ENCODE measurements around the gene BACE2.
"Not testable (repeated sequence)": the region's sequence is repeated elsewhere in the genome, so short reads cannot be mapped to it uniquely, and the experiment has no call there.

The BACE2 gene

DNA sequence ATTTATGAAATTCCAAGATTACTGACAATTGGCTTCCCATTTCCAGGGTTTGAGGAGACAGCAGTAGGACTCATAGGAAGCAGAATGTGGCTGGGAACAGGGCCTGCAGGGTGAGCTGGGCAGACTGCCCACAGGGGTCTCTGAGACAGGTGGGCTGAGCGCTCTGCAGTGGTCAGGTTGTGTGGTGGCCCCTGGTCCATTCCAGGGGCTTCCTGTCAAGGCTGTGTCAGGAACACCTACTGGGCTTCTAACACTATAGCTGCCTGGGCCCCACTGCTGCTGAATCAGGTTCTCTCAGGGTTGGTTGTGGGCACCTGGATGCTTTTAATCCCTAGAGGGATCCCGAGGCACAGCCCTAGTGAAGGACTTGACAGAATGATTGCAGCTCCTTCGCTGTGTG is 72.1 kb downstream of the BACE2 start:
- no peak for DNase-seq (ENCODE audit: low read depth)

- DNase-seq (ENCODE audit: low read depth) = no peak
These were observed 73.4 kb downstream of the BACE2 start for GRCh38 chr21:41241341-41241740.

- no peak for DNase-seq (ENCODE audit: low read depth)
These were observed 74.4 kb downstream of the BACE2 start for GRCh38 chr21:41242238-41242829.

DNA sequence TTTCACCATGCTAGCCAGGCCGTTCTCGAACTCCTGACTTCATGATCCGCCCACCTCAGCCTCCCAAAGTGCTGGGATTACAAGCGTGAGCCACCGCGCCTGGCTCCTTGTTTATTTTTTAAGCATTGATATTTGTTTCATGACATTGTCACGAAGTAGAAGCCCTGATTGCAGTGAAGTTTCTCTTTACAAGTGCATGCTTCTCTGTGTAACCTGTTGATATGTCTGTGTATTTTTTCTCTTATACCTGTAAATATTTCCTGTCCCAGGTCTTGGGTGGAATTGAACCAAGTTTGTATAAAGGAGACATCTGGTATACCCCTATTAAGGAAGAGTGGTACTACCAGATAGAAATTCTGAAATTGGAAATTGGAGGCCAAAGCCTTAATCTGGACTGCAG is 75.1 kb downstream of the BACE2 start:
- DNase-seq (ENCODE audit: low read depth) = no peak

DNA sequence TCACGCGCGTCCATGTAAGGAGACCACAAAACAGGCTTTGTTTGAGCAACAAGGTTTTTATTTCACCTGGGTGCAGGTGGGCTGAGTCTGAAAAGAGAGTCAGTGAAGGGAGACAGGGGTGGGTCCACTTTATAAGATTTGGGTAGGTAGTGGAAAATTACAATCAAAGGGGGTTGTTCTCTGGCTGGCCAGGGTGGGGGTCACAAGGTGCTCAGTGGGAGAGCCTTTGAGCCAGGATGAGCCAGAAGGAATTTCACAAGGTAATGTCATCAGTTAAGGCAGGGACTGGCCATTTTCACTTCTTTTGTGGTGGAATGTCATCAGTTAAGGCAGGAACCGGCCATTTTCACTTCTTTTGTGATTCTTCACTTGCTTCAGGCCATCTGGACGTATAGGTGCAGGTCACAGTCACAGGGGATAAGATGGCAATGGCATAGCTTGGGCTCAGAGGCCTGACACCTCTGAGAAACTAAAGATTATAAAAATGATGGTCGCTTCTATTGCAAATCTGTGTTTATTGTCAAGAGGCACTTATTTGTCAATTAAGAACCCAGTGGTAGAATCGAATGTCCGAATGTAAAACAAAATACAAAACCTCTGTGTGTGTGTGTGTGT is 76.4 kb downstream of the BACE2 start:
- DNase-seq (ENCODE audit: low read depth) = not testable (repeated sequence)

DNA sequence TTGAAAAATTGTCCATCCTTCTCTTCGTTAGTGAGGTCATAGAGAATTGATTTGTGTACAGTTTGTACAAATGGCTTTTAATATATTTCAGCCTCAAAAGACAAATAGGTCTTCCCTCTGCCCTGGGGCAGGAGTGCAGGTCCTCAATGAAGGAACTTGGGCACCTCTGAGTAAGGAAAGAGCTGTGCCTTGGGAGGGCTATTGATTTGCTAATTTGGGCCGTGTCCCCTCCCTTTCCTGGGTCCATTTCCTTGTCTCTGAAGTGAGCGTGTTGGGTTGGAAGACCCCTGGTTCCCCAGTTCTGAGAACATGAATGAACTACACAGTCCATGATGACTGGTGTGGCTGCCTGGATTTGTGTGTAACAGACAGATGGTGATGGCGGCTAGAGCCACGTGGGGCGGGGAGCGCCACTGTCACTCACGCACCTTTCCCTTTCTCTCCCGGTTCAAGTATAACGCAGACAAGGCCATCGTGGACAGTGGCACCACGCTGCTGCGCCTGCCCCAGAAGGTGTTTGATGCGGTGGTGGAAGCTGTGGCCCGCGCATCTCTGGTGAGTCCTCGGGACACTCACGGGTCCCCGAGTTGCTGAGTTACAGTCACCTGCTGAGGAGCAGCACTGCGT is 77.7 kb downstream of the BACE2 start:
- DNase-seq (ENCODE audit: low read depth) = no peak

GRCh38 chr21:41246808-41247207 is 78.8 kb downstream of the BACE2 start:
- no peak for DNase-seq (ENCODE audit: low read depth)

DNA sequence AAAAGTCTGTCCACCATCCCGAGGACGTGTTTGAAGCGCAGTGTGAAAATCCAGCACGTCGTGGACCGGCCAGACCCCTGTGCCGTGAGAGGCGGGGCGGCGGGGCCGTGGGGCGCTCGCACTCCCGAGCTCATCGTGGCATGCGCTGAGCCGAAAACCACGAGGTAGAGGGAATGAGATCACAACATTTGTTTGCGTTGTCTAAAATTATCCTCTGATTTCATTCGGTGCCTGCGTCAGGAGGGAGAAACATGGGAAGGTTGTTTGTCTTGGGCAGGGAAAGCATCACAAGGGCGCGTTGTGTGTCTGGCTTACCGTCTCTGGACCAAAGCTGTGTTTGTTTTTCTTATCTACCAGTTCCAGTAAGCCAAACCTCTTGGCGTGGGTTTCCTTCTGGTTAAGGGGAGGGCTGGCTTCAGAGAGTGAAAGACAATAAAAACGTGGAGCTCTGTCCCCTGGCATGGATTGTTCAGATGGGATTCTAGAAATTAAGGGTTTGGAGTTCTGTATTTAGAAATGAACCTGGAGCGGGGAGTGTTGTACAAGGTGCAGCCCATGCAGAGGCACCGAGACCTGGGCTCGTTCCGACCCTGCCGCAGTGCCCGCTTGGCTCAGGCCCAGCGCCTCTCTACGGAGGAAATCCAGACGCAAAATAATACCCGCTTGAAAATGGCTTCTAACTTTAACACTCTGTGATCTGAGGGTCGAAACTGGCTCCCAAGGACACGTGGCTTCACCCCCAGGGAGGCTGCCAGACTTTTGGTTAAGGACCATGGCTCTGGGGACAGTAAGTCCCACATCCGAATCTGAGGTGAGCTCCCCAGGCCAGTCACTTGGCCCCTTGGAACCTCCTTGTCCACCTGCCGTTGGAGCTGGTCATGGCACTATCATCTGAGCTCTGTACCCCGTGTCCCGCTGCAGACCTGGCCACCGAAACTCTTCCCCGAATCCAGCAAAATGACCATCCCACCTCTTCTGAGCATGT is 79.9 kb downstream of the BACE2 start:
- DNase-seq (ENCODE audit: low read depth) = no peak

- DNase-seq (ENCODE audit: low read depth) = no peak
These were observed 81.5 kb downstream of the BACE2 start for GRCh38 chr21:41249476-41249875.

- DNase-seq (ENCODE audit: low read depth) = no peak
These were observed 82.6 kb downstream of the BACE2 start for GRCh38 chr21:41250519-41250918.

DNA sequence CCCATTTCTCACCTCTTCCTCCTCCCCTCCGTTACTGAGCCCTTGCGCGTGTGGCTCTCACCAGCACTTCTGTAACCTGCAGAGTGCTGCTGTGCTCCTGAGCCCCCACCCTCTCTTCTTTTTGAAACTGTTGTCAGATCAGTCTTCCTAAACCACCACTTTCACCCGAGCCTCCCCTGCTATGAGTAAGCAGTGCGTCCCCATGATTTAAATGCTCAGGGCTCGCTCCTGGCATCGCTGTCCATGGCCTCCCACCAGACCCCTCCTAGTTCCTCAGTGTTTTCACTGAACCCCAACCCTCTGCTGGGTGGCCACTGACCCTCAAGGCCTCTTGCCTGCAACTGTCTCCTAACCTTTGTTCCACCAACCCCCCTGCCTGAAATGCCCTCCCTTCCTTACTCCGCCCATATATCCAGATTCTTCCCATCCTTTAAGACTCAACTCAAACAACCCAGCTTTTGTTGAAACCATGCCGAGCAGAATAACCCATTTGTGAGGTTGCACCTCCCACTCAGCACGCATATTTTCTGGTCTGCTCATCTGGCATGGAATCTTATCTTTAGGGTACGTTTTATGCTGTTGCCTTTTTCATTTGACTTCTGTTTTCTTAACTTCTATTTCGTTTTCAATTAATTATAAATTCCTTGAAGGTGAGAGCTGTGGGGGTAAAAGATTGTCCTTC is 84.1 kb downstream of the BACE2 start:
- peak; percentile 57 for DNase-seq (ENCODE audit: low read depth)

DNA sequence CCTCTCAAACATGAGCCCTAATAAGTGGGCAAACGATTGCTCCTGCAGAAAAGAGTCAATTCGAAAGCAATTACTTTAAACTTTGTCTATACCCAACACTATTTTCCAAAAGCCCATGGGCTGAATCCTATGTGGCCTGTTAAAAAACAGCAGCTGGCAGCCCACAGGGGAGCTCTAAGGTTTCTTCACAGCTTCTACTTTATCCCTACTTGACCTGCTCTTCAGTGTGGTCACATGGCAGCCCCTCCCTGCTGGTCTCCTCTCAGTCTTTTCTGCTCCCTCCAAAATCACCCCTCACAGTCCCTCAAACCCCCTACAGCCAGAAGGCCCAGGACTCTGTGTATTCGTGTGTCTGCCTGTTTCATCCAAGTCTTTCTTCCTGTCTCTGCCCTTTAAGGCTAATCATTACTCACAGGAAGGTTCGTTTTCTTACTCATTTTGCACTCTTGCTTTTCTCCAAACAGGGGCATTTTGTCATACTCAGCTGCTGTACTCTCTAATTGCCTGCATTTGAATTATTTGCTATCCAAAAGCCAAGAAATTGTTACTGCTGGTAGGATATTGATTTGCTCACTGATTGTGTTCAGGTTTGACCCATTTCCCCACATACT is 86.2 kb downstream of the BACE2 start:
- no peak for DNase-seq (ENCODE audit: low read depth)

DNA sequence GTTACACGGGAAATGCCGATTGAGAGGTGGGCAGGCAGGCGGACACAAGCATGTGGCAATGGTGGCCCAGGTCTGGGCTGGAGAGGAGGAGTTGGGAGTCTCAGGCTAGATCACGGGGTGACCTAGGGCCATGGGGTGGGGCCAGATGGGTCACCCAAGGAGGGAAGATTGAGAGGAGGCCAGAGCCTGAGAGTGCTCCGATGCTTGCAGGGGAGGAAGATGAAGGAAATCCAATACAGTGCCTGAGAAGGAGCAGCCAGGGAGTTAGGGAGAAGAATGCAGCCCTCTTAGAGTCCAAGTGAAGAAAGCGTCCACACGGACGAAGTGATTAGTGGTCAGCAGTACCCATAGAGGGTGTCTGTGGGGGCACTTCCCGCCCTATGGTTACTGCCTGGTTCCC is 87.2 kb downstream of the BACE2 start:
- DNase-seq (ENCODE audit: low read depth) = no peak

DNA sequence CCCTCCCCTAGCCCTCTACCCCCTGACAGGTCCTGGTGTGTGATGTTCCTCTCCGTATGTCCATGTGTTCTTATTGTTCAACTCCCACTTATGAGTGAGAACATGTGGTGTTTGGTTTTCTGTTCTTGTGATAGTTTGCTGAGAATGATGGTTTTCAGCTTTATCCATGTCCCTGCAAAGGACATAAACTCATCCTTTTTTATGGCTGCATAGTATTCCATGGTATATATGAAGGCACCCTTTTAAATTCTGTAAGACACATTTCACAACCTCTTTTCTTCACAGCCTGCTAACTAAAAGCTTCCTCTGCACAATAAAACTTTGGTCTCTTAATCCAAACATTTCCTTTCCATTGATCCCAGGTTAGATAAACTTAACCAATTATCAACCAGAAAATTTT is 88.3 kb downstream of the BACE2 start:
- DNase-seq (ENCODE audit: low read depth) = not testable (repeated sequence)

DNA sequence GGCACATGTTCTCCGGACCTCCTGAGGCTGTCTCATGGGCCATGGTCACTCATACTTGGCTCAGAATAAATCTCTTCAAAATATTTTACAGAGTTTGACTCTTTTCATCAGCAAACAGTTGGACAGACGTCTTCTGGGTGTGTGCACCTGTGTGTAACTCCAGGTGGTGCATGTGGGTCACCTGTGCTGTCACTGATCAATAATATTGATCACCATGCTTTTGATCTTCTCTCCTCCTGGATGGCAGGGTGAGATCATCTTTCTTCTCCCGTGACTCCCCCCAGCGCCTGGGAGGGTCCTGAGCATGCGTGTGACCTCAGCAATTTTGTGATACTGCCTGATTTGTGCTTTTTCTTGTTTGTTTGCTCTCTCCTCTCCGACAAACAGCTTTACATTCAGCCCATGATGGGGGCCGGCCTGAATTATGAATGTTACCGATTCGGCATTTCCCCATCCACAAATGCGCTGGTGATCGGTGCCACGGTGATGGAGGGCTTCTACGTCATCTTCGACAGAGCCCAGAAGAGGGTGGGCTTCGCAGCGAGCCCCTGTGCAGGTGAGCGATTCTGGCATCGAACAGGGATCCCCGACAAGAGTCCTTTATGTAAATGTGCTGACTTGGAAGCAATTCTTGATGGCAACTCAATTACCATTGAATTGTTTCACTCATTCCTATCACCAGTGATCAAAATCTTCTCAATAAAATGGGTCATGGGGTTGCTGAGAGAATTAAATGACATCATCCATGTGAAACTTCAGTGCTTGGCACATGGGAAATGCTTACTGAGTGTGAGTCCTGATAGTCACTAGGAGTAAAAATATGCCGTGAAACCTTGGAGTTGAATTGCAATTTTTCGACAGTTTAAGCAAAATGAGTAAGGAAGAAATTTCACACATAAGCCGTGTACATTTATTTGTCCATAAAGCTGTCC is 89.1 kb downstream of the BACE2 start:
- no peak for DNase-seq (ENCODE audit: low read depth)

GRCh38 chr21:41258617-41259016 is 90.7 kb downstream of the BACE2 start:
- no peak for DNase-seq (ENCODE audit: low read depth)

GRCh38 chr21:41260428-41260827 is 92.5 kb downstream of the BACE2 start:
- no peak for DNase-seq (ENCODE audit: low read depth)

DNA sequence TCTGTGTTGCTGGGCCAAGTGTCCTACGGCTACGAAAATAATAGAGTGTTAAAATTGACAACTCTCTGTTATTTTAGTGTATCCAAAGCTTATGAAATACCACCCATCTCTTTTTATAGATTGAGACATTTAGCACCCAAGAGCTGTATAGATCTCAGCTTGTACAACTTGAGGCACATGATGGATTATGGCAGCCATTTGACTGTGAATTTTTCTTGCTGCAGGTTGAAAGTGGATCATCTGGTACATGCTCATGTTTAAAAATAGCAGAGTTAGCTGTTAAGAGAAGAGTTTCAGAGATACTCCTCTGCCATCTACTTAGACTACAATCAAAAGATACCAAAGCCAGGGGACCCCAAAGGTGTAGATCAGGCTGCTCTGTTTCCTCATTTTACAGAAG is 99.4 kb downstream of the BACE2 start:
- DNase-seq (ENCODE audit: low read depth) = no peak

- DNase-seq (ENCODE audit: low read depth) = no peak
These were observed 101.6 kb downstream of the BACE2 start for GRCh38 chr21:41269535-41269934.

DNA sequence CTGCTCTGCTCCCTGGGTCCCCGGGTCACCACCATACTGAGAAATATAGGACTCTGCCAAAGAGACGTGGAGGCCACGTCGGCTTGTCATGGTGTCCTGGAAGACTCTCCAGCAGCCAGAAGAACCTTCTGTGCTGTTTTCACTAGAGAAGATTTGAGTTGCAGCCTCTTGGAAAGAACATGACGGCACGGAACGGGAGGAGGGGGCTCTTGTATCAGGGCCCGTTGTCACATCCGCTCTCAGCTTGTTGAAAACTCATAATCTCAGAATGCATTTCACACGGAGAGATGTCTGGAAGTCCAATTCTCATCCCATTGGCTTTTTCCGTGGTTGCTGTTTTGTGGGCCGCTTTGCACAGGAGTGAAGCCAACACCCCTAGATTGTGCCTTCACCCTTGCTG is 109.2 kb downstream of the BACE2 start:
- no peak for DNase-seq (ENCODE audit: low read depth)

All from EH (cell line).